ENCODE measurements around the gene MINDY4.

DNA sequence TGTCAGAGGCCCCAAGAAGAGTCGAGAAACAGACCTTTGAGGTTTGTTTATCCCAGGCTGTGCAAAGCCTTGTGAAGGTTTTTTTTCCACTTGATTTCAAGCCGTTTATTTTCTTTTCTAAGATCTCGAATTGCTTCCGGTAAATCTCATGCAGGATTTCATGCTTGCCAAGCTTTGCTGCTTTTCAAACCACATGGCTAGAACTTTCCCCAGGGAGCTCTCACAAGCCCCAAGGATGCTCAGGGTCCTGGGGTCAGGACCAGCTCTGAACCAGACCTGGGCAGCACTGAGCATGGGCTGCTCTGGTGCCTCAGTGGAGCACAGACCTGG, 92.5 kb downstream of the MINDY4 start:
- TF ChIP-seq, protein P1, sequence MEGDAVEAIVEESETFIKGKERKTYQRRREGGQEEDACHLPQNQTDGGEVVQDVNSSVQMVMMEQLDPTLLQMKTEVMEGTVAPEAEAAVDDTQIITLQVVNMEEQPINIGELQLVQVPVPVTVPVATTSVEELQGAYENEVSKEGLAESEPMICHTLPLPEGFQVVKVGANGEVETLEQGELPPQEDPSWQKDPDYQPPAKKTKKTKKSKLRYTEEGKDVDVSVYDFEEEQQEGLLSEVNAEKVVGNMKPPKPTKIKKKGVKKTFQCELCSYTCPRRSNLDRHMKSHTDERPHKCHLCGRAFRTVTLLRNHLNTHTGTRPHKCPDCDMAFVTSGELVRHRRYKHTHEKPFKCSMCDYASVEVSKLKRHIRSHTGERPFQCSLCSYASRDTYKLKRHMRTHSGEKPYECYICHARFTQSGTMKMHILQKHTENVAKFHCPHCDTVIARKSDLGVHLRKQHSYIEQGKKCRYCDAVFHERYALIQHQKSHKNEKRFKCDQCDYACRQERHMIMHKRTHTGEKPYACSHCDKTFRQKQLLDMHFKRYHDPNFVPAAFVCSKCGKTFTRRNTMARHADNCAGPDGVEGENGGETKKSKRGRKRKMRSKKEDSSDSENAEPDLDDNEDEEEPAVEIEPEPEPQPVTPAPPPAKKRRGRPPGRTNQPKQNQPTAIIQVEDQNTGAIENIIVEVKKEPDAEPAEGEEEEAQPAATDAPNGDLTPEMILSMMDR (IDR thresholded peaks at IDR 0.05) = no peak
- TF ChIP-seq POLR2AphosphoS5 (IDR thresholded peaks at IDR 0.05) = no peak
